ENCODE measurements around the gene HOXA3. TPM values are rescaled to one million over a fixed set of nuclear protein-coding genes. Genes with fewer than 3 reads are reported as not detected.

The HOXA3 gene
- total RNA-seq, 2 donors from 2014 or later, result not detected

DNA sequence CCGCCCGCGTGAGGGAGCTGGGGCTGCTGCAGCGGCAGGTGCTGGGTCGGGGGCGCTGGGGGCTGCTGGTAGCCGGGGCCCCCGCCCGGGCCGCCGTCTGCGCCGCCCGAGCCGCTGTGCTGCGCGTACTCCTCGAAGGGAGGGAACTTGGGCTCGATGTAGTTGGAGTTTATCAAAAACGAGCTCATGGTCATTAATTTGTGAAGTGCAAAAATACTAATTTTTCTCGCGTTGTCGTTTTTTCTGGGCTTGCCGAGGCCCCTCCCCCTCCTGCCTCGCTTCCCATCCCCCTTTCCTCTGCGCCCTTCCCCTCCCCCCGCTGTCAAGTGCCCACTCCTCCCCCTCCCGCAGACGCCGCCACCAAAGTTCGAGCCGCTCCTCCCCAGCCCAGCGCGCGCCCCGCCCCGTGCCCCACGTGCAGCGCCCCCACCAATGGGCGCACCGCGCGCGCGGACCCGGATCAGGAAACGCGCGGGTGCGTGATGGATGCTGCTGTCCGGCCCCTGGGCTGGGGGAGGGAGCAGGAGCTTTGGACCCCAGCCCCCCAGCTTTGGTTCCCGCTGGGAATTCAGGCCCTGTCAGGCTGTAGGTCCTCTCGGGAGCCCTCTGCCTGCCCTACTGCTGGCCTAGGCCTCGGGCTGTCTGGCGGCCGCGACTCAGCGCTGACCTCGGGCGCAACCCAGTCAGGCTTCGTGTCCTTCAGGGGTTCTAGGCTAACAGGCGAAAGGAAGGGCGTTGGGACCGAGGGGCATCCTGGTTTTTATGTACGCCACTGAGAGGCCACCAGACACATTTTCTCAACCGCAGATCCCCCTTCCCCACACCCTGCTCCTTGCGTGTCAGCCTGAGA lies 21.6 kb downstream of the HOXA3 start, which contains the start of gene HOXA4:
Gene HOXA4, minus strand, starts transcription at position 218 of the 850 bp plus-strand sequence. Its CDS starts 24 bp downstream, at position 194.
- peak; percentile 67 to 85 for ATAC-seq (replicated peaks in 1 of 2)
- H3K27ac Mint-ChIP-seq, result no peak within 1 kb of the TSS
- peaks cover 0 to 1% of the 10 kb centered on the region in 2 donors for H3K36me3 Mint-ChIP-seq (ENCODE audit: insufficient read depth in 2 of 2)
- H3K4me1 Mint-ChIP-seq (ENCODE audit: low read depth), result peaks cover 41% of the 10 kb centered on the region
- DNase-seq, result peak; percentile 71 to 90
- H3K9me3 Mint-ChIP-seq, result no peaks in the 10 kb centered on the region
- peak within 1 kb of the TSS; percentile 40 to 77 for H3K4me3 Mint-ChIP-seq
- H3K27me3 Mint-ChIP-seq (ENCODE audit: low read depth), result peaks cover 55% of the 10 kb centered on the region

DNA sequence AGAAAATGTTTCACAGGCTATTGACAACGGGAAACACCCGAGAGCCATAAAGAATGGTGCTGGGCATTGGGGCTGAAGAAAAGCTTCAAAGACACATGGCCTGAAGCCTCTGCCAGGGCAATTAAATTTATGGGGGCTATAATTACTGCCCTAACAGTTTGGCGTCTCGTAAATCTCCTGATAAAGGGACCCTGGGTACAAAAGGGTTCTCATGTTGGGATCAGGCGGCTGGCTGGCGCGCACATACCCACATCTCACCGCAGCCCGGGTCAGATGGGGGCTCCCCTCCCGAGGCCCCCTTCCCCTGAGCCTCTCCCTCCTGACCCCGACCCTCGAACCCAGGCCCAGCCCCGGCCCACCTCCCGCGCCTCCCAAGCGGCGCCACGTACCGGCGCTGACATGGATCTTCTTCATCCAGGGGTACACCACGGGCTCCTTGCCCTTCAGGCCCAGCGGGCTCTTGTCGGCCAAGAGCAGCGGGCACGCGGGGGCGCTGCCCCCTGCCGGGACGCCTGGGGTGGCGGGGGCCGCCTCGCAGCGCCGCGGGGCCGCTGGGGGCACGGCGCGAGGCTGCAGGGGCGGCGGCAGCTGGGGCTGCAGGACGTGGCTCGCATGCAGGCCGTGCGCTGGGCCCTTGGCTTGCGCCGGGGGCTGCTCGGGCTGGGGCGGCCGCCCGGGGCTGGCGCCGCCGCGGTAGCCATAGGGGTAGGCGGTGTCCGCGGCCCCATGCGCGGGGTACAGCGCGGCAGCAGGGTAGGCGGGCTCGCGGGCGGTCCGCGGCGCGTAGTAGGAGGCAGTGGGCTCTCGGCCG lies 22.4 kb downstream of the HOXA3 start:
- Mint-ChIP-seq H3K4me1 (ENCODE audit: low read depth) (peaks cover 32% of the 10 kb centered on the region), H3K27me3 (ENCODE audit: low read depth) (peaks cover 52% of the 10 kb centered on the region), H3K4me3 (peak overlapping the region in 1 of 2 donors; percentile 77), H3K9me3 (no peaks in the 10 kb centered on the region), H3K27ac (no peak overlapping the region), H3K36me3 (ENCODE audit: insufficient read depth in 2 of 2) (peaks cover 0 to 1% of the 10 kb centered on the region in 2 donors)
- DNase-seq (peak in 1 of 2 donors; percentile 30), ATAC-seq (replicated peaks in 1 of 2) (peak; percentile 7 to 45)

DNA sequence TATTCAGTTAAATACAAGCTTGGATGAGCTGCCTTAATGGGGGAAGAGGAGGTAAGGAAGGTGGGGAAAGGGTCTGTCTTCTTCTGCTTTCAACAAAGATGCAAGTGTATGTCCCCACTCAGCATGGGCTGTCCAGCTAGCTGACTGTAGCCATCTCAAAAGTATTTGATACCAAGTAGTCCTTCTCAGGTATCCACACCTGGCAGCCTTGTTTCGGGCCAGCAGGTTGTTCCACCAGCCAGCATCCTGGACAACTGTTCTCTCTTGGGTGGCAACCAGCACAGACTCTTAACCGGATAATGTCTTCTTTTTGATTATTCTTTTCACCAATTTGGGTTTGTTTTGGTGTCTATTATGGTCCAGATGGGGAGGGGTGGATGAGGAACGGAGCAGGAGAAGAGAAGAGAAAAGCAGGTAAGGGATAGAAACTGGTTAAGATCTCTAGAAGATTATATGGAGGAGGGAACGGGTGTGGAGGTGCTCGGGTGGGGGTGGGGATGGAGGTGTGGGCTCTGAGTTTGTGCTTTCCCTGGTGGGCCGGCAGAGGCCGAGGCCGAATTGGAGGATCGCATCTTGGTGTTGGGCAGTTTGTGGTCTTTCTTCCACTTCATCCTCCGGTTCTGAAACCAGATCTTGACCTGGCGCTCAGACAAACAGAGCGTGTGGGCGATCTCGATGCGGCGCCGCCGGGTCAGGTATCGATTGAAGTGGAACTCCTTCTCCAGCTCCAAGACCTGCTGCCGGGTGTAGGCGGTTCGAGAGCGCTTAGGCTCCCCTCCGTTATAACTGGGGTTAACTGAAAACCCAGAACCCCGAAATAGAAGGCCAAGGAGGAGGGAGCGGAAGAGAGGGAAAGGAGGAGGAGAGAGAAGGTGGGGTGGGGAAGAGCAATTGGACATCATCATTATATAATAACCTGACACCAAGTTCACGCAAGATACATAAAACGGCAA lies 23.3 kb downstream of the HOXA3 start:
- no peaks in the 10 kb centered on the region for H3K9me3 Mint-ChIP-seq
- H3K4me1 Mint-ChIP-seq (ENCODE audit: low read depth), result peaks cover 24% of the 10 kb centered on the region
- H3K27ac Mint-ChIP-seq, result no peak overlapping the region
- H3K27me3 Mint-ChIP-seq (ENCODE audit: low read depth), result peaks cover 52% of the 10 kb centered on the region
- no peak for ATAC-seq (replicated peaks in 1 of 2)
- no peak for DNase-seq
- H3K36me3 Mint-ChIP-seq (ENCODE audit: insufficient read depth in 2 of 2), result peaks cover 0 to 1% of the 10 kb centered on the region in 2 donors
- H3K4me3 Mint-ChIP-seq, result peak overlapping the region in 1 of 2 donors; percentile 63

DNA sequence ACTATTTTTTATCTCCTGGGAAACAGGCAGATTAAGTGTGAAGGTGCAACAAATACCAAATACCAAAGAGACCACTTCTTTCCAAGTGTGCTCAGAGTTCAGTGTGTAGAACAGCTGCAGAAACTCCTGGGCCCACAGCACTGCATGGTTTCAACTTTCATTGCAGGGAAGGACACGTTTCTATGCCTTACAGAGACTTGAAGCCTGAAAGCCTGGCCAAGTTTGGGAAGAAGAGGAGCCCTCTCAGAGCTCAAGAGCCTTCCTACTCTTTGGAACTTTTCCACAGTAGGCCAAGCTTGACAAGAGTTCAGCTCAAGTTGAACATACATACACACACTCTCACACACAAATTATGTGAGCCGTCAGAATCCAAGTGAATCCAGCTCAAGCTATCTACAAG lies 24.3 kb downstream of the HOXA3 start:
- peaks cover 0 to 1% of the 10 kb centered on the region in 2 donors for H3K36me3 Mint-ChIP-seq (ENCODE audit: insufficient read depth in 2 of 2)
- H3K4me1 Mint-ChIP-seq (ENCODE audit: low read depth), result peaks cover 13% of the 10 kb centered on the region
- DNase-seq (no peak), ATAC-seq (replicated peaks in 1 of 2) (no peak)
- H3K27me3 Mint-ChIP-seq (ENCODE audit: low read depth), result peaks cover 48% of the 10 kb centered on the region
- H3K9me3 Mint-ChIP-seq, result no peaks in the 10 kb centered on the region
- H3K4me3 Mint-ChIP-seq, result no peak overlapping the region
- H3K27ac Mint-ChIP-seq, result no peak overlapping the region

DNA sequence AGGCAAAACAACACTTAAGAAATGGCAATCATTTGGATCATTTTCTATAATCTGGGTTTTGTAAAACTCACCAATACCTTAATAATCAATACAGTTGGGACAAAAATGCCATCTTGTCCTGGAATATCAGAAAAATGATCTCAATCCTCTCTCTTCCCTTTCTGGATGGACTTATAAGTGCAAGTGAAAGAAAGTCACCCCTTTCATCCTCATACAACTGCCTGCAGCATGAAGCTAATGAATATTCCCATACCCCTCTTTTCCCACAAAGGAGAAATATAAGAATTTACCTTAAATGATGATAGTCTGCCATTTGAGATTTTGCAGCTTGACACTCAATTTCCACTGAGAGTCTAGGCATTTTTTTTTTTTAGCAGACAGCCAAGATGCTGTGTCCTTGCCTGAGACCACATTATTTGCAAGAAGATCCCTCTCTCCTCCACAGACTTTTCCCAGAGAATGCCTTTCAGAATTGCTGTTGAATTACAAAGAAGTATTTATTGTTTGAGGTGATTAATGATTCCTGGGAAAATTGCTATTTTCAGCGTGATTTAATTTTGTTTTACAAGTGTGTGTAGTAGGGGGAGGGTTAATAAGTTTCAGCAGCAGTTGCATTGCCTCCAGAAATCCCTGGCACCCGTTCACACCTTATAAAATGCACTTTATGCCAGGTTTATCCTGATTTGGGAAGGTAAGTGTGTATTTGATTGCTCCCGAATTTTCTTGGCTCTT lies 25.6 kb downstream of the HOXA3 start:
- no peaks in the 10 kb centered on the region for H3K36me3 Mint-ChIP-seq (ENCODE audit: insufficient read depth in 2 of 2)
- DNase-seq (no peak), ATAC-seq (replicated peaks in 1 of 2) (no peak)
- H3K4me1 Mint-ChIP-seq (ENCODE audit: low read depth), result peaks cover 8% of the 10 kb centered on the region
- peaks cover 36% of the 10 kb centered on the region for H3K27me3 Mint-ChIP-seq (ENCODE audit: low read depth)
- no peak overlapping the region for H3K4me3 Mint-ChIP-seq
- no peak overlapping the region for H3K27ac Mint-ChIP-seq
- H3K9me3 Mint-ChIP-seq, result no peaks in the 10 kb centered on the region

- Mint-ChIP-seq H3K36me3 (ENCODE audit: insufficient read depth in 2 of 2) (no peaks in the 10 kb centered on the region), H3K27ac (no peak overlapping the region), H3K9me3 (no peaks in the 10 kb centered on the region), H3K27me3 (ENCODE audit: low read depth) (peaks cover 36% of the 10 kb centered on the region), H3K4me3 (no peak overlapping the region), H3K4me1 (ENCODE audit: low read depth) (peaks cover under 1% of the 10 kb centered on the region)
- ATAC-seq (replicated peaks in 1 of 2) (no peak), DNase-seq (no peak)
Measured at GRCh38 chr7:27125986-27126394, 26.4 kb downstream of the HOXA3 start.

DNA sequence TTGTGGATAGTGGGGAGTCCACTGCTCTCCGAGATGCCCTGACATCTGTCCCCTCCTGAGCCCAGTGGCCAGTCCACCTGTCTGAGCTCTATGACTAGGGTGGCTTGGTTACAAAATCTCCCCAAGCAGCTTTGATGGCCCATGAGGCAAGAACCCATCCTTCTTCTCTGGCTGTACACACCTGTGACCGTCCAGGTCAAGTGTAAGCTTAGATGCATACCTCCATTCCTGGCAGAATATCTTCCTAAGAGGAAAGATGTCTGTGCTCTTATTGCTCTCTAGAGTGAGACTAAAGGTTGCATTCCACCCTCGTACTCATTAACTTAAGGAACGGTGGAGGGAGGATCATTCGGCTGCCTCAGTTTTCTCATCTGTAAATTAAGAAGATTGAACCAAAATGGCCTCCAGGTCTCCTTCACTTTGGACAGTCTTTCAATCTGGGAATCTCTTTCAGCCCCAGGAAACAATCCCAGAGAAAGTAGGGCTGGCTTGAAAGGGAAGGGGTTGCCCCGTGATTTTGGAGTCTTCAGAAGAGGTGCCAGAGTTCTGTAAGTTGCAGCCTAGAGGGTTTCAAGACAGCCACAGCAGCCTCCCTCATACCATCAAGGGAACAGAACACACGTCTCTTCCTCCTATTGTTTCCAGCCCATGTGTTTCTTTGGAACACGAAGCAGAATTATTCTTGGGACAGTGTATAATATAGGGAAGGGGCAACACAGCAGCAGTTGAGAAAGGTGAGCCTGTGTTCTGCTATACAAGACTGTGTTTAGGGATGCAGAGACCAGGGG lies 27.3 kb downstream of the HOXA3 start:
- no peaks in the 10 kb centered on the region for H3K9me3 Mint-ChIP-seq
- ATAC-seq (replicated peaks in 1 of 2) (no peak), DNase-seq (no peak)
- H3K36me3 Mint-ChIP-seq (ENCODE audit: insufficient read depth in 2 of 2), result no peaks in the 10 kb centered on the region
- H3K27ac Mint-ChIP-seq, result no peak overlapping the region
- no peaks in the 10 kb centered on the region for H3K4me1 Mint-ChIP-seq (ENCODE audit: low read depth)
- no peak overlapping the region for H3K4me3 Mint-ChIP-seq
- peaks cover 36% of the 10 kb centered on the region for H3K27me3 Mint-ChIP-seq (ENCODE audit: low read depth)

DNA sequence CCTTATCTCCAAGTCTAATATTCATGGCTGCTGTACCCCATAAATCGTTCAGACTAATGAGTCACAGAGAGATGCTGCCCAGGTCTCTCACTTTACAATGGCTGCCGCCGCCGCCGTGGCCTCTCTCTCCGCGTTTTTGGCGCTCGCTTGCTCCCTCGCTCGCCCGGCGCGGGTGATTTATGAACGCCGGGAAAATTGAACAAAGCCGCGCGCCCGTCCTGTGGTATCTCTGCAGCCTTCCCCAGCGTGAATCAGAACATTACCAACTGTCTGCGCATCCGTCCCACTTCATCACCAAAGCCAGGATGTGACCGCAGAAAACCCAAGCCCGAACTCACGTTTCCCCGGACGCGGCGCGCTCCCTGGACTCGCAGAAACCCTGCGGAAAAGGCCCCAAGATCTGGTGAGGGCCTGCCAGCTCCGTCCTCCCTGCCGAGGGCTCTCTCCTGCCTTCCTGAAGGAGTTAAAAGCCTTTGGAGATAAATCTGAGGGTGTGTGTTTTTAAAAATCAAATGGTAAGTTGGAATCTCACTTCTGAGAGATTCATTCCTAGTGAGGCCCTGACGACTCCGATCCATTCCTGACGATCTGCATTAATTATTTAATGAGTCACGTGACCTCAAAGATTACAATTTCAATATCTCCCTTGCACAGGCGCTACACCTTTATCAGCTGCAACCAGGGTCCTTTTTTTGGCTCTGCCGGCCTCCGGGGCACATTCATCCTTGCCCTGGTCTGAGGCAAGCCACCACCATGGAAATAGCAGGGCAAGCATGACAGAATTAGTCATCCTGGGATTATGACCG lies 28.1 kb downstream of the HOXA3 start:
- peaks cover 33% of the 10 kb centered on the region for H3K27me3 Mint-ChIP-seq (ENCODE audit: low read depth)
- no peaks in the 10 kb centered on the region for H3K9me3 Mint-ChIP-seq
- H3K27ac Mint-ChIP-seq, result no peak overlapping the region
- no peaks in the 10 kb centered on the region for H3K36me3 Mint-ChIP-seq (ENCODE audit: insufficient read depth in 2 of 2)
- no peaks in the 10 kb centered on the region for H3K4me1 Mint-ChIP-seq (ENCODE audit: low read depth)
- no peak overlapping the region for H3K4me3 Mint-ChIP-seq
- no peak for ATAC-seq (replicated peaks in 1 of 2)
- no peak for DNase-seq

- DNase-seq (no peak), ATAC-seq (replicated peaks in 1 of 2) (no peak)
- peaks cover 26% of the 10 kb centered on the region for H3K27me3 Mint-ChIP-seq (ENCODE audit: low read depth)
- H3K36me3 Mint-ChIP-seq (ENCODE audit: insufficient read depth in 2 of 2), result no peaks in the 10 kb centered on the region
- H3K4me1 Mint-ChIP-seq (ENCODE audit: low read depth), result no peaks in the 10 kb centered on the region
- no peaks in the 10 kb centered on the region for H3K9me3 Mint-ChIP-seq
- no peak overlapping the region for H3K27ac Mint-ChIP-seq
- H3K4me3 Mint-ChIP-seq, result no peak overlapping the region
Measured at GRCh38 chr7:27123477-27124053, 28.8 kb downstream of the HOXA3 start.

DNA sequence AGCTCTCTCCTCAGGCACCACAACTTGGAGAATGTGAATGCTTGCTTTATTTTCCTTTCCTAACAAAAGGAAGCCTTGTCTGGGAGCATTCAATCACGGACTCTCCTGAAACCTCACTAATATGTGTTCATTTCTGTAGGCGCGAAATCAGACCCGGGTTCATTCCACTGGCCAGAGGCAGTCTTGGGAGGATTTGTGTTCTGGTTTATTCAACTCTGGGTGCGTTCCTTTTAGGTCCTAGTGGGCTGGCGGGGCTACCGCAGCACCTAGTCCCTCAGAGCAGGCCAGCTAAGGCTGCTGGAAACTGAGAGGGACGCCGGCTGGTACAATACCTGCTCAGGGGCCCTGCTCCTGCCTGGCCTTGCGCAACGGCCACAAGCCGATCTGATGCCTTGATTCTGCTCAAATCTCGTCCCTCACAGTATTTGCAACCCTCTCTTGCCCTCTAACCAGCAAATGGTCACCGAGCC lies 29.3 kb downstream of the HOXA3 start:
- H3K27ac Mint-ChIP-seq, result no peak overlapping the region
- ATAC-seq (replicated peaks in 1 of 2) (no peak), DNase-seq (no peak)
- H3K4me3 Mint-ChIP-seq, result no peak overlapping the region
- H3K27me3 Mint-ChIP-seq (ENCODE audit: low read depth), result peaks cover 23% of the 10 kb centered on the region
- H3K9me3 Mint-ChIP-seq, result no peaks in the 10 kb centered on the region
- H3K4me1 Mint-ChIP-seq (ENCODE audit: low read depth), result no peaks in the 10 kb centered on the region
- no peaks in the 10 kb centered on the region for H3K36me3 Mint-ChIP-seq (ENCODE audit: insufficient read depth in 2 of 2)

Measured in activated T-cell treated with anti-CD3 and anti-CD28 coated beads, Interleukin-2, amount 50 U/mL, for 72 hours (primary cell).